Fibroblast of skin of abdomen (primary cell): Measurements from ENCODE around the gene CMTR1.

Experiments
- DNase-seq: peaks from one replicate; pipeline ENCODE4 v3.0.0-alpha.2; 2013

The CMTR1 gene

GRCh38 chr6:37514321-37514771 is 81.3 kb downstream of the CMTR1 start:
- peak; percentile 68 for DNase-seq

GRCh38 chr6:37514837-37515236 is 81.8 kb downstream of the CMTR1 start:
- DNase-seq, result no peak

GRCh38 chr6:37515712-37516075 is 82.7 kb downstream of the CMTR1 start:
- DNase-seq, result no peak

GRCh38 chr6:37516076-37516919 is 83.3 kb downstream of the CMTR1 start:
- DNase-seq, result no peak

- DNase-seq, result no peak
These were observed 83.9 kb downstream of the CMTR1 start for GRCh38 chr6:37516920-37517405.

GRCh38 chr6:37517411-37517812 is 84.4 kb downstream of the CMTR1 start:
- DNase-seq, result peak; percentile 32

- no peak for DNase-seq
These were observed 85.1 kb downstream of the CMTR1 start for GRCh38 chr6:37518116-37518515.

- DNase-seq, result no peak
These were observed 86.4 kb downstream of the CMTR1 start for GRCh38 chr6:37519461-37519860.

- DNase-seq, result no peak
These were observed 87.9 kb downstream of the CMTR1 start for GRCh38 chr6:37520926-37521325.

- no peak for DNase-seq
These were observed 88.7 kb downstream of the CMTR1 start for GRCh38 chr6:37521674-37522073.

GRCh38 chr6:37522836-37523235 is 89.8 kb downstream of the CMTR1 start:
- no peak for DNase-seq

- DNase-seq, result no peak
These were observed 90.4 kb downstream of the CMTR1 start for GRCh38 chr6:37523412-37523811.

- no peak for DNase-seq
These were observed 91.3 kb downstream of the CMTR1 start for GRCh38 chr6:37524025-37524969.

GRCh38 chr6:37524970-37525318 is 91.9 kb downstream of the CMTR1 start:
- no peak for DNase-seq

GRCh38 chr6:37525460-37526357 is 92.7 kb downstream of the CMTR1 start:
- peak; percentile 47 for DNase-seq

- no peak for DNase-seq
These were observed 95.5 kb downstream of the CMTR1 start for GRCh38 chr6:37528541-37528940.

- DNase-seq, result no peak
These were observed 97.3 kb downstream of the CMTR1 start for GRCh38 chr6:37530297-37530696.

GRCh38 chr6:37531026-37531425 is 98.0 kb downstream of the CMTR1 start:
- DNase-seq, result peak; percentile 79
